Astrocyte (in vitro differentiated cells and primary cell): ENCODE measurements around the gene PYROXD2. TPM values are rescaled to one million over a fixed set of nuclear protein-coding genes. Genes with fewer than 3 reads are reported as not detected.

Source experiments
- DNase-seq: peaks from one replicate; pipeline ENCODE4 v3.0.0-alpha.2; 2010; ENCODE audit warnings: low read depth
- FAIRE-seq: peaks from 2 replicates; lab custom pipeline; 2011; peaks lifted over from hg19 to GRCh38; lab: Jason Lieb, UNC
- H2AFZ ChIP-seq: 2 replicates; pipeline ENCODE4 v1.6.0; 2012; ENCODE audit warnings: low read depth, low read length, inconsistent platforms
- H3K27ac ChIP-seq: 2 replicates; pipeline ENCODE4 v1.5.1; 2011; ENCODE audit warnings: low read depth, low read length, inconsistent platforms
- H3K27me3 ChIP-seq: 2 replicates; pipeline ENCODE4 v1.6.0; 2011; ENCODE audit warnings: low read length, inconsistent platforms; ENCODE audit not compliant: insufficient read depth
- H3K36me3 ChIP-seq: 2 replicates; pipeline ENCODE4 v1.5.1; 2011; ENCODE audit warnings: low read length, inconsistent platforms; ENCODE audit not compliant: insufficient read depth
- H3K4me1 ChIP-seq: 2 replicates; pipeline ENCODE4 v1.5.1; 2011; ENCODE audit warnings: low read length, inconsistent platforms; ENCODE audit not compliant: insufficient read depth
- H3K4me2 ChIP-seq: 2 replicates; pipeline ENCODE4 v1.6.0; 2012; ENCODE audit warnings: low read length, inconsistent platforms
- H3K4me3 ChIP-seq: 2 replicates; pipeline ENCODE4 v1.5.1; 2011; ENCODE audit warnings: low read depth, mild to moderate bottlenecking, low read length, inconsistent platforms; ENCODE audit not compliant: insufficient read depth
- H3K79me2 ChIP-seq: 2 replicates; pipeline ENCODE4 v1.6.0; 2012; ENCODE audit warnings: mild to moderate bottlenecking, low read length, inconsistent platforms; ENCODE audit not compliant: insufficient read depth
- H3K9ac ChIP-seq: 2 replicates; pipeline ENCODE4 v1.6.0; 2012; ENCODE audit warnings: mild to moderate bottlenecking, low read length, inconsistent platforms
- H3K9me3 ChIP-seq: 2 replicates; pipeline ENCODE4 v1.5.1; 2012; ENCODE audit warnings: low read depth, mild to moderate bottlenecking, low read length, inconsistent platforms; ENCODE audit not compliant: insufficient read depth
- H4K20me1 ChIP-seq: 2 replicates; pipeline ENCODE4 v1.6.0; 2012; ENCODE audit warnings: low read length, inconsistent platforms; ENCODE audit not compliant: insufficient read depth
- H3K27ac Mint-ChIP-seq: one replicate; pipeline ENCODE4 v1.8.0; 2021; ENCODE audit warnings: mild to moderate bottlenecking, mixed read lengths; ENCODE audit not compliant: unreplicated experiment
- H3K27me3 Mint-ChIP-seq: one replicate; pipeline ENCODE4 v1.8.0; 2021; ENCODE audit warnings: low read depth, mixed read lengths; ENCODE audit not compliant: unreplicated experiment
- H3K36me3 Mint-ChIP-seq: one replicate; pipeline ENCODE4 v1.8.0; 2021; ENCODE audit warnings: low read depth, mixed read lengths; ENCODE audit not compliant: unreplicated experiment
- H3K4me1 Mint-ChIP-seq: one replicate; pipeline ENCODE4 v1.8.0; 2021; ENCODE audit warnings: low read depth, mixed read lengths; ENCODE audit not compliant: unreplicated experiment
- H3K4me3 Mint-ChIP-seq: one replicate; pipeline ENCODE4 v1.8.0; 2021; ENCODE audit warnings: mild to moderate bottlenecking, moderate library complexity, mixed read lengths; ENCODE audit not compliant: unreplicated experiment
- H3K9me3 Mint-ChIP-seq: one replicate; pipeline ENCODE4 v1.8.0; 2021; ENCODE audit warnings: mild to moderate bottlenecking, mixed read lengths; ENCODE audit not compliant: unreplicated experiment
- CTCF ChIP-seq: IDR thresholded peaks from 2 replicates; pipeline ENCODE4 v1.5.1; 2011; ENCODE audit warnings: low read depth, mild to moderate bottlenecking, inconsistent platforms, low read length, moderate library complexity; ENCODE audit not compliant: insufficient read depth
- EZH2 ChIP-seq: IDR thresholded peaks from 2 replicates; pipeline ENCODE4 v1.6.1; 2012; ENCODE audit warnings: mild to moderate bottlenecking, low read length, inconsistent platforms; ENCODE audit not compliant: insufficient read depth
- total RNA-seq: library from RNA; stranded (reverse); gene quantifications from 2 replicates; pipeline ENCODE4 v1.2.1, GENCODE V29; 2021

Gene PYROXD2
- total RNA-seq, 1 donor from 2014 or later: 4.5 TPM

- Mint-ChIP-seq H3K4me3 (no peak overlapping the region), H3K36me3 (no peaks in the 10 kb centered on the region), H3K9me3 (no peaks in the 10 kb centered on the region), H3K27ac (no peak overlapping the region), H3K4me1 (peaks cover 6% of the 10 kb centered on the region), H3K27me3 (no peaks in the 10 kb centered on the region)
- peaks cover 11% of the 10 kb centered on the region for H3K4me1 ChIP-seq
- FAIRE-seq (no peak), DNase-seq (no peak)
- H3K79me2 ChIP-seq: peaks cover 1% of the 10 kb centered on the region
- TF ChIP-seq CTCF (no peak), EZH2 (no peak)
- H3K9me3 ChIP-seq: no peaks in the 10 kb centered on the region
- H4K20me1 ChIP-seq: no peaks in the 10 kb centered on the region
- H2AFZ ChIP-seq: no peak overlapping the region
- no peak overlapping the region for H3K9ac ChIP-seq
- H3K27ac ChIP-seq: no peak overlapping the region
- H3K27me3 ChIP-seq: no peaks in the 10 kb centered on the region
- H3K36me3 ChIP-seq: peaks cover 3% of the 10 kb centered on the region
- no peak overlapping the region for H3K4me2 ChIP-seq
- no peak overlapping the region for H3K4me3 ChIP-seq
Observed at GRCh38 chr10:98419469-98420261, 4.7 kb upstream of the PYROXD2 start.

GRCh38 chr10:98418665-98419468, 3.9 kb upstream of the PYROXD2 start:
- H3K4me1 ChIP-seq: peaks cover 18% of the 10 kb centered on the region

GRCh38 chr10:98417973-98418664, 3.1 kb upstream of the PYROXD2 start:
- peaks cover 18% of the 10 kb centered on the region for H3K4me1 ChIP-seq
- H3K27me3 Mint-ChIP-seq: no peaks in the 10 kb centered on the region
- no peaks in the 10 kb centered on the region for H3K27me3 ChIP-seq
- no peak overlapping the region for H3K27ac Mint-ChIP-seq
- FAIRE-seq (no peak), DNase-seq (no peak)
- H3K27ac ChIP-seq: no peak overlapping the region
- H4K20me1 ChIP-seq: no peaks in the 10 kb centered on the region
- no peak overlapping the region for H3K4me2 ChIP-seq
- TF ChIP-seq CTCF (no peak), EZH2 (no peak)
- no peak overlapping the region for H3K9ac ChIP-seq
- no peak overlapping the region for H3K4me3 Mint-ChIP-seq
- H3K79me2 ChIP-seq: peaks cover 9% of the 10 kb centered on the region
- H3K9me3 ChIP-seq: no peaks in the 10 kb centered on the region
- no peak overlapping the region for H3K4me3 ChIP-seq
- peaks cover 6% of the 10 kb centered on the region for H3K4me1 Mint-ChIP-seq
- no peak overlapping the region for H2AFZ ChIP-seq
- H3K36me3 ChIP-seq: peaks cover 3% of the 10 kb centered on the region
- no peaks in the 10 kb centered on the region for H3K9me3 Mint-ChIP-seq
- no peaks in the 10 kb centered on the region for H3K36me3 Mint-ChIP-seq

More at GRCh38 chr10:98418665-98419468, 3.9 kb upstream of the PYROXD2 start:
- TF ChIP-seq EZH2: no peak
- H4K20me1 ChIP-seq: no peaks in the 10 kb centered on the region
- H3K79me2 ChIP-seq: peaks cover 9% of the 10 kb centered on the region
- no peaks in the 10 kb centered on the region for H3K27me3 ChIP-seq
- H3K4me1 Mint-ChIP-seq: peaks cover 6% of the 10 kb centered on the region
- no peak overlapping the region for H3K27ac ChIP-seq
- no peak for DNase-seq
- peaks cover 3% of the 10 kb centered on the region for H3K36me3 ChIP-seq
- H3K4me3 ChIP-seq: no peak overlapping the region
- no peak overlapping the region for H3K9ac ChIP-seq
- no peak overlapping the region for H3K4me3 Mint-ChIP-seq
- H3K36me3 Mint-ChIP-seq: no peaks in the 10 kb centered on the region
- FAIRE-seq: no peak
- no peak overlapping the region for H2AFZ ChIP-seq
- no peak overlapping the region for H3K4me2 ChIP-seq
- H3K9me3 ChIP-seq: no peaks in the 10 kb centered on the region
- H3K27me3 Mint-ChIP-seq: no peaks in the 10 kb centered on the region
- no peaks in the 10 kb centered on the region for H3K9me3 Mint-ChIP-seq
- H3K27ac Mint-ChIP-seq: peak overlapping the region; percentile 30
